ENCODE measurements around the gene FBXL15.

Gene FBXL15

DNA sequence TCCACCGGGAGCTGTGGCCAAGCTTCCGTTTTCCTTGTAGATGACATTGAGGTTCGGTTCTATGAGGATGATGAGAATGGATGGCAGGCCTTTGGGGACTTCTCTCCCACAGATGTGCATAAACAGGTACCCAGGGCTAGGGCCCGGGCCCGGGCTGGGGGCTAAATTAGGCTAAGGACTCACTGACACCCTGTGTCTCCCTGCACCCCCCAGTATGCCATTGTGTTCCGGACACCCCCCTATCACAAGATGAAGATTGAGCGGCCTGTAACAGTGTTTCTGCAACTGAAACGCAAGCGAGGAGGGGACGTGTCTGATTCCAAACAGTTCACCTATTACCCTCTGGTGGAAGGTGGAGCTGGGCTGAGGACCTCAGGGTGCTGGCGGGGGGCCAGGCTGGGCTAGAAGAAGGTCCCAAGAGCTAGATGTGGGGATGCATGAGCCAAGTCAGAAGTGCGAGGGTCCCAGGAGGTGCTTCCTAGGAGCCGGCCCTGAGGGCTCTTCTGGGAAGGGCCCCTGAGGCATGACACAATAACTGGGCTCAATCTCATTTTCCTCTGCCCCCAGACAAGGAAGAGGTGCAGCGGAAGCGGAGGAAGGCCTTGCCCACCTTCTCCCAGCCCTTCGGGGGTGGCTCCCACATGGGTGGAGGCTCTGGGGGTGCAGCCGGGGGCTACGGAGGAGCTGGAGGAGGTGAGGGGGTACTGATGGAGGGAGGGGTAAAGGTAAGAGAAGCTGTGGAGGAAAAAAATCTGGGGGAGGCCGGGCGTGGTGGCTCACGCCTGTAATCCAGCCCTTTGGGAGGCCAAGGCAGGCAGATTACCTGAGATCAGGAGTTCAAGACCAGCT lies 22.2 kb upstream of the FBXL15 start:
- DNase-seq, result no peak

DNA sequence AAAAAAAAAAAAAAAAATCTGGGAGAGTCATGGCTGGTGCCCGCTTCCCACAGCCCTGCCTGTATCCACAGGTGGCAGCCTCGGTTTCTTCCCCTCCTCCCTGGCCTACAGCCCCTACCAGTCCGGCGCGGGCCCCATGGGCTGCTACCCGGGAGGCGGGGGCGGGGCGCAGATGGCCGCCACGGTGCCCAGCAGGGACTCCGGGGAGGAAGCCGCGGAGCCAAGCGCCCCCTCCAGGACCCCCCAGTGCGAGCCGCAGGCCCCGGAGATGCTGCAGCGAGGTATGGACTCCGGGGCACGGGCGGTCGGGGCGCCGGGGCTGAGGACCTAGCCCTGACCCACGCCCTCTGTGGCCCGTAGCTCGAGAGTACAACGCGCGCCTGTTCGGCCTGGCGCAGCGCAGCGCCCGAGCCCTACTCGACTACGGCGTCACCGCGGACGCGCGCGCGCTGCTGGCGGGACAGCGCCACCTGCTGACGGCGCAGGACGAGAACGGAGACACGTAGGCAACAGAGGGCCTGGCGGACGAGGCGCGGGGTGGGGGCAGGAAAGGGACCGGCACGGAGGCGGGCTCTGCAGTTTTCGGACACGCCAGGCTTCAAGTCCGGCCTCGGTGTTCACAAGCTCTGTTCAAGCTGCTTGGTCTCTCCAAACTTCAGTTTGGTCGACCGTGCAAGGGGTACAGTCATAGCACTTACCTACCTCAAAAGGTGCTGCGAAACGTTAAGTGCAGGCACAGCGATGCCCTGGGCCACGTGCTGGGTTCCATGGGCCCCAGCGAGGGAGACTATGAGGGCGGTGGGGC lies 21.2 kb upstream of the FBXL15 start:
- peak; percentile 86 for DNase-seq

DNA sequence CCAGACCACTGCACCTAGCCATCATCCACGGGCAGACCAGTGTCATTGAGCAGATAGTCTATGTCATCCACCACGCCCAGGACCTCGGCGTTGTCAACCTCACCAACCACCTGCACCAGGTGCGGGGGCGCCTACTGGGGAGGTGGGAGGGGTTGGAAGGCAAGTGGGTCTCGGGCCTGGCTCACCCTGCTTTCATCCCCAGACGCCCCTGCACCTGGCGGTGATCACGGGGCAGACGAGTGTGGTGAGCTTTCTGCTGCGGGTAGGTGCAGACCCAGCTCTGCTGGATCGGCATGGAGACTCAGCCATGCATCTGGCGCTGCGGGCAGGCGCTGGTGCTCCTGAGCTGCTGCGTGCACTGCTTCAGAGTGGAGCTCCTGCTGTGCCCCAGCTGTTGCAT lies 20.6 kb upstream of the FBXL15 start:
- no peak for DNase-seq

- DNase-seq, result no peak
Measured at GRCh38 chr10:102400598-102401341, 19.9 kb upstream of the FBXL15 start.

- DNase-seq, result no peak
Measured at GRCh38 chr10:102401342-102401654, 19.3 kb upstream of the FBXL15 start.

GRCh38 chr10:102401735-102402511 lies 18.7 kb upstream of the FBXL15 start:
- DNase-seq, result no peak

- no peak for DNase-seq
Measured at GRCh38 chr10:102402512-102402896, 18.1 kb upstream of the FBXL15 start.

- DNase-seq, result no peak
Measured at GRCh38 chr10:102403115-102403514, 17.5 kb upstream of the FBXL15 start.

DNA sequence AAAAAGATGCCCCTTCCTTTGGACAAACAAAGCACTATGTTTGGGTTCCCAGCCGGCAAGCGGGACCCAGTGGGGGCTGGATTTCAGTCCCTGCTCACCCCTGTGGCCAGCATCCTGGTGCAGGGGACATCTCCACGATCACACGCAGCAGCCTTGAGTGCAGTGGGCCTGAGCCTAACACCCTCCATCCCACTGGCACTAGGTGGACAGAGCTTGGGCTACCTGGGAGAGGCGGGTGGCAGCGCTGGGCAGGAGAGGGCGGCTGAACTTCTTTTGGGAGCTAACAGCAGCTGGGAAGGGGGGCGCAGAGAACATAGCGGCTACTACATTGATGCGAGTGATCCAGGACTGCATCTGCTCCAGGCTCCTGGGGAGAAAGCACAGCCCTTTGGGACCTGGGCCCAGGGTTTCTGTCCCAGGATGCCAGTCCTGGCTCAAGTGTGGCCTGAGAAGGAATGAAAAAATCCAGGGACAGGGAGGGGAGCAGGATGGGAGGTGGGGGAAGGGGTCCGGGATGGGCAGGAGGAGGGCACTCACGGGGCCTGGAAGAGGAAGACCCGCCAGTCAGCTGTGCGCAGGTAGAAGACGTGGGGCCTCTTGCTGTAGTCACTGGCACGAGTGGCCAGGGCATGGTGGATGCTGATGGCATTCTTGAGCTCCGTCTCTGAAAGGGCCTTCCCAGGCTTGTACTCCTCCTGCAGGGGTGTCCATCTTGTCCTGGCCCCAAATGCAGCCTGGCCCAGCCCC lies 16.1 kb upstream of the FBXL15 start:
- DNase-seq, result no peak

- DNase-seq, result no peak
Measured at GRCh38 chr10:102405108-102405571, 15.5 kb upstream of the FBXL15 start.

GRCh38 chr10:102405632-102406031 lies 15.0 kb upstream of the FBXL15 start:
- DNase-seq, result no peak

GRCh38 chr10:102406815-102407214 lies 13.8 kb upstream of the FBXL15 start:
- DNase-seq, result no peak

- DNase-seq, result no peak
Measured at GRCh38 chr10:102407425-102408130, 13.1 kb upstream of the FBXL15 start.

GRCh38 chr10:102408131-102408727 lies 12.4 kb upstream of the FBXL15 start:
- DNase-seq, result no peak

- peak; percentile 88 for DNase-seq
Measured at GRCh38 chr10:102408728-102409603, 11.7 kb upstream of the FBXL15 start.

GRCh38 chr10:102409604-102410428 lies 10.8 kb upstream of the FBXL15 start:
- no peak for DNase-seq

DNA sequence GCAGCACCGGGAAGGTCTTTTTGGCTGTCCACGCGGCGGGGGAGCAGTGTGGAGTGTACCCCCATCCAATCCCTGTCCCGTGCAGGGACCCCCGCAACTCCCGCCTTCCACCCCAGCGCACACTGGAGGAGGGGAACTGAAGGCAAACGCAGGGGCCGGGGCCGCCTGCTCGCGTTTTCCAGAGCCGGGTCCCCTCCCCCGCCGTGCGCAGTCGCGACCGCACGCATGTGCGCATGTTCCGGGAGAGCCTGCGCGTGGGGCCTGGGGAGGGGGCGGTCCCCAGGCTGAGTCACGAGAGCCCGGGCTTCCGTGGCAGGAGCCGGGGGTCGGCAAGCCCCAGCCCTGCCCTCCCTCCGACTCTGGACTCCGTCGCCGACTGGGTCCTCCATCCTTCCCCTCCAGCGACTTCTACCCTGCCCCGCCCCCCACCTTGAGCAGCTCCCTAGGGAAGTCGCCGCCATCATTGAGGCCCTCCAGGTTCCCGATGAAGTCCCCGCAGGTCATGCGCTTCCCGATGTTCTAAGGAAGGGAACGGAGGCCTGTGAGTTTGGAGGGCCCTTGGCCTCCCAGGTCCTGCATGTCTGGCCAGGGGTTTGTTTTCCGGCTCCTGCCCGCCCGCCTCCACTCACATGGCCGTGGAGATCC lies 10.1 kb upstream of the FBXL15 start:
- peak; percentile 79 for DNase-seq

Measured in activated naive CD4-positive, alpha-beta T cell treated with anti-CD3 and anti-CD28 coated beads, Interleukin-2, amount 50 U/mL, for 16 hours (primary cell).